ENCODE measurements around the gene TBC1D3B. TPM values are rescaled to one million over a fixed set of nuclear protein-coding genes. Genes with fewer than 3 reads are reported as not detected.
A peak's percentile ranks its signal among the peaks of the same experiment; 100 is the strongest.

The TBC1D3B gene
- total and polyA plus RNA-seq, 10 of the 15 experiments (the other 5 are each of a cell fraction or from before 2014, with no cell fraction given), result 0.67 to 8.5 (median 1.7) TPM; not detected in 2

DNA sequence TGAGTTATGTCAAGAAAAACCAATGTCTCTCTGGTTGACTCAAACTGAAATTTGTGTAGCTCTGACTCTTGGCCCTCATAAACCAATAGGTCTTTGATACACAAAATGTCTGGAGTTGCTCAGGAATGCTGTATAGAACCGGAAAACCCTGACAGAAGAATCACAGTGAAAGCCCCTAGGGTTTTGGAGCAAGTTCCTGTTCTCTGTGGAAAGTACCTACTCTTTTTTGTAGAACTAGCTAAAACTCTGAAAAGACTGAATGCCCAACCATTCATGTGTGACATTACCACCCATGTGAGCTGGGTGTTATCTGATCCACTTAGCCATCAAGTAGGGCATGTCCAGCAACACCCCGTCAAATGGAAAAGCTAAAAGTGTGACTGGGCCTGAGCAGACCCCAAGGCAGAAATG lies 44.0 kb downstream of the TBC1D3B start (continued):
- TF ChIP-seq, protein P1, sequence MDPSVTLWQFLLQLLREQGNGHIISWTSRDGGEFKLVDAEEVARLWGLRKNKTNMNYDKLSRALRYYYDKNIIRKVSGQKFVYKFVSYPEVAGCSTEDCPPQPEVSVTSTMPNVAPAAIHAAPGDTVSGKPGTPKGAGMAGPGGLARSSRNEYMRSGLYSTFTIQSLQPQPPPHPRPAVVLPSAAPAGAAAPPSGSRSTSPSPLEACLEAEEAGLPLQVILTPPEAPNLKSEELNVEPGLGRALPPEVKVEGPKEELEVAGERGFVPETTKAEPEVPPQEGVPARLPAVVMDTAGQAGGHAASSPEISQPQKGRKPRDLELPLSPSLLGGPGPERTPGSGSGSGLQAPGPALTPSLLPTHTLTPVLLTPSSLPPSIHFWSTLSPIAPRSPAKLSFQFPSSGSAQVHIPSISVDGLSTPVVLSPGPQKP (IDR thresholded peaks at IDR 0.05; ENCODE audit: low read depth, low read length), result no peak
- TF ChIP-seq POLR2AphosphoS5 (IDR thresholded peaks at IDR 0.05; ENCODE audit: low read length) (no peak), BACH1 (IDR thresholded peaks at IDR 0.05; ENCODE audit: borderline replicate concordance) (peak; percentile 33; the same call in 1 of the 2 replicates), IKZF1 (conservative IDR thresholded peaks at IDR 0.05) (peak; percentile 95), MEF2A (IDR thresholded peaks at IDR 0.05; ENCODE audit: insufficient read depth, low read depth, low read length) (no peak), JUND (IDR thresholded peaks at IDR 0.05; ENCODE audit: low read depth, low read length) (no peak), NR2C2 (IDR thresholded peaks at IDR 0.05; ENCODE audit: borderline replicate concordance, control insufficient read depth, insufficient read length, low read depth) (no peak), NRF1 (conservative IDR thresholded peaks at IDR 0.05; ENCODE audit: low read depth, low read length) (no peak), RFX5 (IDR thresholded peaks at IDR 0.05; ENCODE audit: low read depth, low read length) (no peak), SREBF2 (IDR thresholded peaks at IDR 0.05; ENCODE audit: low read length) (no peak), PAX8 (IDR thresholded peaks at IDR 0.05) (peak; percentile 57; the same call in 1 of the 2 replicates), BMI1 (IDR thresholded peaks at IDR 0.05; ENCODE audit: borderline replicate concordance) (no peak), CHD1 (IDR thresholded peaks at IDR 0.05; ENCODE audit: low read depth, low read length) (no peak), CREB1 (IDR thresholded peaks at IDR 0.05; ENCODE audit: low read depth) (no peak), TCF7 (IDR thresholded peaks at IDR 0.05; ENCODE audit: borderline replicate concordance) (0 out of 2 replicates have a peak, but pooled peaks have one; percentile 16), HCFC1 (IDR thresholded peaks at IDR 0.05; ENCODE audit: low read length) (no peak), EP300 (IDR thresholded peaks at IDR 0.05; ENCODE audit: borderline replicate concordance in 1 of 2, control insufficient read depth in 1 of 2, low read depth in 2 of 2, low read length in 2 of 2) (peak in 1 of 2 experiments; percentile 1; a peak in 1 of 4 replicates), ZNF274 (IDR thresholded peaks at IDR 0.05; ENCODE audit: insufficient read depth, insufficient read length) (no peak), MYC (IDR thresholded peaks at IDR 0.05; ENCODE audit: insufficient read depth, insufficient read length, insufficient replicate concordance, low read length, severe bottlenecking) (no peak), NR2C1 (IDR thresholded peaks at IDR 0.05) (no peak), SUZ12 (IDR thresholded peaks at IDR 0.05; ENCODE audit: unreplicated experiment) (no peak)
- TF ChIP-seq, protein P2, sequence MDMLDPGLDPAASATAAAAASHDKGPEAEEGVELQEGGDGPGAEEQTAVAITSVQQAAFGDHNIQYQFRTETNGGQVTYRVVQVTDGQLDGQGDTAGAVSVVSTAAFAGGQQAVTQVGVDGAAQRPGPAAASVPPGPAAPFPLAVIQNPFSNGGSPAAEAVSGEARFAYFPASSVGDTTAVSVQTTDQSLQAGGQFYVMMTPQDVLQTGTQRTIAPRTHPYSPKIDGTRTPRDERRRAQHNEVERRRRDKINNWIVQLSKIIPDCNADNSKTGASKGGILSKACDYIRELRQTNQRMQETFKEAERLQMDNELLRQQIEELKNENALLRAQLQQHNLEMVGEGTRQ (IDR thresholded peaks at IDR 0.05; ENCODE audit: borderline replicate concordance, low read depth, low read length), result no peak
- TF ChIP-seq, protein P3, sequence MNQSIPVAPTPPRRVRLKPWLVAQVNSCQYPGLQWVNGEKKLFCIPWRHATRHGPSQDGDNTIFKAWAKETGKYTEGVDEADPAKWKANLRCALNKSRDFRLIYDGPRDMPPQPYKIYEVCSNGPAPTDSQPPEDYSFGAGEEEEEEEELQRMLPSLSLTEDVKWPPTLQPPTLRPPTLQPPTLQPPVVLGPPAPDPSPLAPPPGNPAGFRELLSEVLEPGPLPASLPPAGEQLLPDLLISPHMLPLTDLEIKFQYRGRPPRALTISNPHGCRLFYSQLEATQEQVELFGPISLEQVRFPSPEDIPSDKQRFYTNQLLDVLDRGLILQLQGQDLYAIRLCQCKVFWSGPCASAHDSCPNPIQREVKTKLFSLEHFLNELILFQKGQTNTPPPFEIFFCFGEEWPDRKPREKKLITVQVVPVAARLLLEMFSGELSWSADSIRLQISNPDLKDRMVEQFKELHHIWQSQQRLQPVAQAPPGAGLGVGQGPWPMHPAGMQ (IDR thresholded peaks at IDR 0.05; ENCODE audit: borderline replicate concordance), result no peak
- TF ChIP-seq, protein P4, sequence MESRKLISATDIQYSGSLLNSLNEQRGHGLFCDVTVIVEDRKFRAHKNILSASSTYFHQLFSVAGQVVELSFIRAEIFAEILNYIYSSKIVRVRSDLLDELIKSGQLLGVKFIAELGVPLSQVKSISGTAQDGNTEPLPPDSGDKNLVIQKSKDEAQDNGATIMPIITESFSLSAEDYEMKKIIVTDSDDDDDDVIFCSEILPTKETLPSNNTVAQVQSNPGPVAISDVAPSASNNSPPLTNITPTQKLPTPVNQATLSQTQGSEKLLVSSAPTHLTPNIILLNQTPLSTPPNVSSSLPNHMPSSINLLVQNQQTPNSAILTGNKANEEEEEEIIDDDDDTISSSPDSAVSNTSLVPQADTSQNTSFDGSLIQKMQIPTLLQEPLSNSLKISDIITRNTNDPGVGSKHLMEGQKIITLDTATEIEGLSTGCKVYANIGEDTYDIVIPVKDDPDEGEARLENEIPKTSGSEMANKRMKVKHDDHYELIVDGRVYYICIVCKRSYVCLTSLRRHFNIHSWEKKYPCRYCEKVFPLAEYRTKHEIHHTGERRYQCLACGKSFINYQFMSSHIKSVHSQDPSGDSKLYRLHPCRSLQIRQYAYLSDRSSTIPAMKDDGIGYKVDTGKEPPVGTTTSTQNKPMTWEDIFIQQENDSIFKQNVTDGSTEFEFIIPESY (IDR thresholded peaks at IDR 0.05), result no peak
- TF ChIP-seq, protein P5, sequence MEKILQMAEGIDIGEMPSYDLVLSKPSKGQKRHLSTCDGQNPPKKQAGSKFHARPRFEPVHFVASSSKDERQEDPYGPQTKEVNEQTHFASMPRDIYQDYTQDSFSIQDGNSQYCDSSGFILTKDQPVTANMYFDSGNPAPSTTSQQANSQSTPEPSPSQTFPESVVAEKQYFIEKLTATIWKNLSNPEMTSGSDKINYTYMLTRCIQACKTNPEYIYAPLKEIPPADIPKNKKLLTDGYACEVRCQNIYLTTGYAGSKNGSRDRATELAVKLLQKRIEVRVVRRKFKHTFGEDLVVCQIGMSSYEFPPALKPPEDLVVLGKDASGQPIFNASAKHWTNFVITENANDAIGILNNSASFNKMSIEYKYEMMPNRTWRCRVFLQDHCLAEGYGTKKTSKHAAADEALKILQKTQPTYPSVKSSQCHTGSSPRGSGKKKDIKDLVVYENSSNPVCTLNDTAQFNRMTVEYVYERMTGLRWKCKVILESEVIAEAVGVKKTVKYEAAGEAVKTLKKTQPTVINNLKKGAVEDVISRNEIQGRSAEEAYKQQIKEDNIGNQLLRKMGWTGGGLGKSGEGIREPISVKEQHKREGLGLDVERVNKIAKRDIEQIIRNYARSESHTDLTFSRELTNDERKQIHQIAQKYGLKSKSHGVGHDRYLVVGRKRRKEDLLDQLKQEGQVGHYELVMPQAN (conservative IDR thresholded peaks at IDR 0.05), result no peak
